ENCODE data around the gene BBS12. TPM values are rescaled to one million over a fixed set of nuclear protein-coding genes. Genes with fewer than 3 reads are reported as not detected.

Gene BBS12
- total and polyA plus RNA-seq, 2 donors from 2014 or later: 8.3 to 9.9 TPM

DNA sequence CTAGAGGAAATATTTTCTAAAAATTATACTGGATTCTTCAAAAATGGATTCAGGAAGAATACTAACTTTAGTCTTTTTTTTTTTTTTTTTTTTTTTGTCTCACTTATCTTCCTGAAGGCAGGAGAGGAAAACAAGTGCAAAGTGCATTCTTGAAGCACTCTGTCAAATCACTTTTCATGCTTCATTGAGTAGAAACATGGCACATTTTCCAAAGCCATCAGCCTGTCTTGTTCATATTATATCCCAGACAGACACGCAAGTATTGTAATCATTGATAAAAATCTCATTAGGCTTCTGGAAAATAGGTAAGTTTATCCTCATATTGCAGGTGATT lies 1.2 kb downstream of the BBS12 start:
- peak overlapping the region; percentile 93 to 96 for H3K27ac ChIP-seq (ENCODE audit: low read depth in 2 of 2, low read length in 2 of 2)
- intact Hi-C loops (cut with DNase I): no loop called here
- H3K4me3 ChIP-seq (ENCODE audit: low read length in 3 of 3): peak overlapping the region; percentile 92 to 97 (median 93)
- peaks cover 0 to 10% (median 0%) of the 10 kb centered on the region in 3 donors for H3K9me3 ChIP-seq (ENCODE audit: control insufficient read depth in 2 of 3, insufficient read depth in 1 of 3, low read length in 3 of 3)
- peaks cover 0 to 3% (median 2%) of the 10 kb centered on the region in 3 donors for H3K4me1 ChIP-seq (ENCODE audit: control insufficient read depth in 2 of 3, insufficient read depth in 2 of 3, low read depth in 1 of 3, low read length in 3 of 3)
- H3K27me3 ChIP-seq (ENCODE audit: control insufficient read depth, insufficient read depth, low read length): no peaks in the 10 kb centered on the region
- H3K9ac ChIP-seq (ENCODE audit: low read length in 3 of 3): peak overlapping the region in 2 of 3 donors; percentile 94
- TF ChIP-seq CTCF (IDR thresholded peaks at IDR 0.05; ENCODE audit: borderline replicate concordance, extremely low read depth, insufficient read depth): no peak
- FAIRE-seq: no peak
- peak in 2 of 5 donors; percentile 21 to 39 for DNase-seq
- H3K36me3 ChIP-seq (ENCODE audit: control insufficient read depth in 2 of 3, insufficient read depth in 3 of 3, low read length in 3 of 3): no peaks in the 10 kb centered on the region

DNA sequence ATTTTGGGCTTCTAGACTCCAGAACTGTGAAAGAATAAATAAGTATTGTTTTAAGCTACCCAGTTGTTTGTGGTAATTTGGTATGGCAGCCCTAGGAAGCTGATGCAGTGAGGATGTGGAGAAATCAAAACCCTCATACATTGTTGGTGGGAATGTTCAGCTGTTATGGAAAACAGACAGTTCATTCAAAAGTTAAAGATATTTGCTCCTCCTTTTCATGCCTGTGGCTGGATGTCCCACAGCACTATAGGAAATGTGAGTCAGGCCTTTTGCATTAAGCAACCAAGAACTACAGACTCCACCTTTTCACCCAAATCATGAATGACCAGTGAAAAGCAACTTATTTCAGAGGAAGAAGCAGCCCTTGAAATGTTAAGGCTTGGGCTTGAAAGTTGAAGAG lies 6.7 kb downstream of the BBS12 start:
- no peak for FAIRE-seq

GRCh38 chr4:122742933-122743829 lies 10.7 kb downstream of the BBS12 start:
- H3K36me3 ChIP-seq (ENCODE audit: control insufficient read depth in 2 of 3, insufficient read depth in 3 of 3, low read length in 3 of 3): peaks cover 5 to 13% (median 12%) of the 10 kb centered on the region in 3 donors
- H3K4me1 ChIP-seq (ENCODE audit: control insufficient read depth in 2 of 3, insufficient read depth in 2 of 3, low read depth in 1 of 3, low read length in 3 of 3): no peaks in the 10 kb centered on the region
- H3K27me3 ChIP-seq (ENCODE audit: control insufficient read depth, insufficient read depth, low read length): no peaks in the 10 kb centered on the region
- no peaks in the 10 kb centered on the region for H3K9me3 ChIP-seq (ENCODE audit: control insufficient read depth in 2 of 3, insufficient read depth in 1 of 3, low read length in 3 of 3)
- H3K27ac ChIP-seq (ENCODE audit: low read depth in 2 of 2, low read length in 2 of 2): no peak overlapping the region
- no peak overlapping the region for H3K4me3 ChIP-seq (ENCODE audit: low read length in 3 of 3)
- DNase-seq (no peak), FAIRE-seq (no peak)
- intact Hi-C loops (cut with DNase I): no loop called here
- no peak for TF ChIP-seq CTCF (IDR thresholded peaks at IDR 0.05; ENCODE audit: borderline replicate concordance, extremely low read depth, insufficient read depth)
- H3K9ac ChIP-seq (ENCODE audit: low read length in 3 of 3): no peak overlapping the region

More for the DNA sequence above, 6.7 kb downstream of the BBS12 start:
- H3K9me3 ChIP-seq (ENCODE audit: control insufficient read depth in 2 of 3, insufficient read depth in 1 of 3, low read length in 3 of 3): peaks cover 0 to 10% (median 0%) of the 10 kb centered on the region in 3 donors
- no peak for TF ChIP-seq CTCF (IDR thresholded peaks at IDR 0.05; ENCODE audit: borderline replicate concordance, extremely low read depth, insufficient read depth)
- no peak overlapping the region for H3K27ac ChIP-seq (ENCODE audit: low read depth in 2 of 2, low read length in 2 of 2)
- H3K27me3 ChIP-seq (ENCODE audit: control insufficient read depth, insufficient read depth, low read length): no peaks in the 10 kb centered on the region
- no peak overlapping the region for H3K9ac ChIP-seq (ENCODE audit: low read length in 3 of 3)
- DNase-seq: no peak
- H3K4me1 ChIP-seq (ENCODE audit: control insufficient read depth in 2 of 3, insufficient read depth in 2 of 3, low read depth in 1 of 3, low read length in 3 of 3): peaks cover 0 to 3% (median 0%) of the 10 kb centered on the region in 3 donors
- H3K4me3 ChIP-seq (ENCODE audit: low read length in 3 of 3): no peak overlapping the region
- intact Hi-C loops (cut with DNase I): no loop called here
- H3K36me3 ChIP-seq (ENCODE audit: control insufficient read depth in 2 of 3, insufficient read depth in 3 of 3, low read length in 3 of 3): peaks cover 5 to 13% (median 12%) of the 10 kb centered on the region in 3 donors

All from kidney (tissue), 14 donors.